Mesothelial cell of epicardium (in vitro differentiated cells): ENCODE data around the gene SMIM1. TPM values are rescaled to one million over a fixed set of nuclear protein-coding genes. Genes with fewer than 3 reads are reported as not detected.

Experiments
- DNase-seq, 2 experiments: peaks; one replicate each; pipeline ENCODE4 v3.0.0; 2021; ENCODE audit warnings: low spot score in 2 of 2; ENCODE audit not compliant: unreplicated experiment in 2 of 2
- H3K27ac Mint-ChIP-seq: 2 replicates; pipeline ENCODE4 v1.8.0; 2021; ENCODE audit warnings: mixed read lengths
- H3K27me3 Mint-ChIP-seq: 2 replicates; pipeline ENCODE4 v1.8.0; 2021; ENCODE audit warnings: low read depth, mixed read lengths
- H3K36me3 Mint-ChIP-seq: 2 replicates; pipeline ENCODE4 v1.8.0; 2021; ENCODE audit warnings: mixed read lengths
- H3K4me1 Mint-ChIP-seq: 2 replicates; pipeline ENCODE4 v1.8.0; 2021; ENCODE audit warnings: mixed read lengths
- H3K4me3 Mint-ChIP-seq: 2 replicates; pipeline ENCODE4 v1.8.0; 2021; ENCODE audit warnings: mild to moderate bottlenecking, moderate library complexity, mixed read lengths
- H3K9me3 Mint-ChIP-seq: 2 replicates; pipeline ENCODE4 v1.8.0; 2021; ENCODE audit warnings: mixed read lengths
- CTCF ChIP-seq: fragments of 200-600 bp; sonication (generic); IDR thresholded peaks from one replicate; pipeline ENCODE4 v1.5.0; 2021; ENCODE audit warnings: antibody characterized with exemption; ENCODE audit not compliant: unreplicated experiment
- total RNA-seq: library from RNA; stranded (reverse); gene quantifications from 3 replicates; pipeline ENCODE4 v1.2.1, GENCODE V29; 2021

The SMIM1 gene
- total RNA-seq, 1 donor from 2014 or later, result 11.6 TPM

GRCh38 chr1:3821447-3821846 is 48.9 kb downstream of the SMIM1 start:
- H3K4me1 Mint-ChIP-seq, result peaks cover 6% of the 10 kb centered on the region
- DNase-seq, result no peak
- no peak for TF ChIP-seq CTCF
- no peak overlapping the region for H3K4me3 Mint-ChIP-seq
- H3K27ac Mint-ChIP-seq, result no peak overlapping the region
- no peaks in the 10 kb centered on the region for H3K9me3 Mint-ChIP-seq
- H3K36me3 Mint-ChIP-seq, result peaks cover 39% of the 10 kb centered on the region
- H3K27me3 Mint-ChIP-seq, result no peaks in the 10 kb centered on the region

GRCh38 chr1:3821908-3822307 is 49.4 kb downstream of the SMIM1 start:
- Mint-ChIP-seq H3K4me1 (peaks cover 6% of the 10 kb centered on the region), H3K27ac (no peak overlapping the region), H3K4me3 (no peak overlapping the region)

GRCh38 chr1:3822421-3822820 is 49.9 kb downstream of the SMIM1 start:
- Mint-ChIP-seq H3K4me1 (peaks cover 6% of the 10 kb centered on the region), H3K9me3 (no peaks in the 10 kb centered on the region), H3K27me3 (no peaks in the 10 kb centered on the region), H3K36me3 (peaks cover 37% of the 10 kb centered on the region), H3K27ac (peak overlapping the region; percentile 25), H3K4me3 (no peak overlapping the region)
- DNase-seq, result no peak
- no peak for TF ChIP-seq CTCF

More at GRCh38 chr1:3821908-3822307, 49.4 kb downstream of the SMIM1 start:
- Mint-ChIP-seq H3K27me3 (no peaks in the 10 kb centered on the region), H3K9me3 (no peaks in the 10 kb centered on the region), H3K36me3 (peaks cover 39% of the 10 kb centered on the region)
- DNase-seq, result no peak
- no peak for TF ChIP-seq CTCF

- Mint-ChIP-seq H3K27me3 (no peaks in the 10 kb centered on the region), H3K4me3 (no peak overlapping the region), H3K9me3 (no peaks in the 10 kb centered on the region), H3K36me3 (peaks cover 46% of the 10 kb centered on the region), H3K4me1 (peaks cover 2% of the 10 kb centered on the region), H3K27ac (no peak overlapping the region)
- TF ChIP-seq CTCF, result no peak
- no peak for DNase-seq
These were observed 52.1 kb downstream of the SMIM1 start for GRCh38 chr1:3824650-3825049.

GRCh38 chr1:3825356-3825755 is 52.8 kb downstream of the SMIM1 start:
- H3K27ac Mint-ChIP-seq, result no peak overlapping the region
- H3K4me1 Mint-ChIP-seq, result no peaks in the 10 kb centered on the region
- H3K9me3 Mint-ChIP-seq, result no peaks in the 10 kb centered on the region
- H3K27me3 Mint-ChIP-seq, result no peaks in the 10 kb centered on the region
- peaks cover 46% of the 10 kb centered on the region for H3K36me3 Mint-ChIP-seq
- H3K4me3 Mint-ChIP-seq, result no peak overlapping the region
- no peak for TF ChIP-seq CTCF
- DNase-seq, result no peak

Other genes with a start within 250 kb of the SMIM1 start
- 194 to 209 TPM (median 204 TPM) in 3 replicates for gene MEGF6, start 161.2 kb upstream of the SMIM1 start, total RNA-seq
- 15.1 to 15.9 TPM (median 15.7 TPM) in 3 replicates for gene TPRG1L, start 147.7 kb upstream of the SMIM1 start, total RNA-seq
- gene WRAP73, start 122.6 kb upstream of the SMIM1 start, total RNA-seq, result 20.8 to 26.4 TPM (median 21.4 TPM) in 3 replicates
- 1.0 to 1.4 TPM (median 1.2 TPM) in 3 replicates for gene TP73, start 120.2 kb upstream of the SMIM1 start, total RNA-seq
- gene CCDC27, start 20.3 kb upstream of the SMIM1 start, total RNA-seq, result not detected in 3 replicates
- gene LRRC47, start 23.7 kb downstream of the SMIM1 start, total RNA-seq, result 55.4 to 61.9 TPM (median 55.9 TPM) in 3 replicates
- gene CEP104, start 84.5 kb downstream of the SMIM1 start, total RNA-seq, result 32.2 to 37.0 TPM (median 35.2 TPM) in 3 replicates
- gene DFFB, start 84.7 kb downstream of the SMIM1 start, total RNA-seq, result 10.7 to 11.0 TPM (median 10.9 TPM) in 3 replicates
- 25.8 to 27.0 TPM (median 26.6 TPM) in 3 replicates for gene C1orf174, start 127.5 kb downstream of the SMIM1 start, total RNA-seq